ENCODE data around the gene USP9X.

USP9X gene

GRCh38 chrX:41236629-41237028 lies 151.4 kb downstream of the USP9X start:
- DNase-seq (ENCODE audit: extremely low read depth, low read depth): no peak
- TF ChIP-seq, protein P1, sequence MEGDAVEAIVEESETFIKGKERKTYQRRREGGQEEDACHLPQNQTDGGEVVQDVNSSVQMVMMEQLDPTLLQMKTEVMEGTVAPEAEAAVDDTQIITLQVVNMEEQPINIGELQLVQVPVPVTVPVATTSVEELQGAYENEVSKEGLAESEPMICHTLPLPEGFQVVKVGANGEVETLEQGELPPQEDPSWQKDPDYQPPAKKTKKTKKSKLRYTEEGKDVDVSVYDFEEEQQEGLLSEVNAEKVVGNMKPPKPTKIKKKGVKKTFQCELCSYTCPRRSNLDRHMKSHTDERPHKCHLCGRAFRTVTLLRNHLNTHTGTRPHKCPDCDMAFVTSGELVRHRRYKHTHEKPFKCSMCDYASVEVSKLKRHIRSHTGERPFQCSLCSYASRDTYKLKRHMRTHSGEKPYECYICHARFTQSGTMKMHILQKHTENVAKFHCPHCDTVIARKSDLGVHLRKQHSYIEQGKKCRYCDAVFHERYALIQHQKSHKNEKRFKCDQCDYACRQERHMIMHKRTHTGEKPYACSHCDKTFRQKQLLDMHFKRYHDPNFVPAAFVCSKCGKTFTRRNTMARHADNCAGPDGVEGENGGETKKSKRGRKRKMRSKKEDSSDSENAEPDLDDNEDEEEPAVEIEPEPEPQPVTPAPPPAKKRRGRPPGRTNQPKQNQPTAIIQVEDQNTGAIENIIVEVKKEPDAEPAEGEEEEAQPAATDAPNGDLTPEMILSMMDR (IDR thresholded peaks at IDR 0.05; ENCODE audit: low read depth, low read length): no peak

DNA sequence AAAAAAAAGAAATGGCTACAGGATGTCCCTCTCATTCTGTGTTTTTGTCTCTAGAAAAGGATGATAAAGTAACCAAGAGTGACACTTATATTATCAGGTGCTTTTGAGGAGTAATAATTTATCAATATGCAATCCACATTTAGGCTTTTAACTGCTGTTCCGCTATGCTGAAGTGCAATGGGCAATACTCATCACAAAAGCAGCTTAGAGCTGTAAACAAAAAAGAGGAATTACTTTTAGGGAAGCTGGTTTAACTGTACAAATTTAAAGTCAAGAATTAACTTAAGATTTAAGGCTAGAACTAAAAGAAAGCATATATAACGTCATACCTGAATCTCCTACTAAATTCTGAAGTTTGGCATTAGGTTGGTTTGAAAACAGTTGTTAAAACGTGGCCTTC lies 155.3 kb downstream of the USP9X start:
- TF ChIP-seq, protein P1 (IDR thresholded peaks at IDR 0.05; ENCODE audit: low read depth, low read length): no peak
- no peak for DNase-seq (ENCODE audit: extremely low read depth, low read depth)

- DNase-seq (ENCODE audit: extremely low read depth, low read depth): no peak
These were observed 156.7 kb downstream of the USP9X start for GRCh38 chrX:41241962-41242361.

GRCh38 chrX:41245641-41246040 lies 160.4 kb downstream of the USP9X start:
- DNase-seq (ENCODE audit: extremely low read depth, low read depth): peak; percentile 48
- TF ChIP-seq, protein P1 (IDR thresholded peaks at IDR 0.05; ENCODE audit: low read depth, low read length): no peak

More at GRCh38 chrX:41241962-41242361, 156.7 kb downstream of the USP9X start:
- TF ChIP-seq, protein P1 (IDR thresholded peaks at IDR 0.05; ENCODE audit: low read depth, low read length): no peak

DNA sequence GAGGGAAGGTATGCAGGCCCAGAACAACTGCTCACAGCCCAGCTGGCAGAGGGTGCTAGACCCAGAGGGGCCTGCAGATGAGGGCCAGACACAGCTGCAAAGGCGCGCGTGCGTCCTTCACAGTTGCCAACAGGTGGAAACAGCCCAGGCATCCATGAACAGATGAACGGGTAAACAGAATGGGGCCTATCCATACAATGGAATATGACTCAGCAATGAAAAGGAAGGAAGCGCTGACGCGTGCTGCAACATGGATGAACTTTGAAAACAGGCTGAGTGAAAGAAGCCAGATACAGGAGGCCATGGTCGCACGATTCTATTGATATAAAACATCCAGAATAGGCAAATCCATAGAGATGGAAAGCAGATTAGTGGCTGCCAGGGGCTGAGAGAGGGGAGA lies 165.6 kb downstream of the USP9X start:
- TF ChIP-seq, protein P1 (IDR thresholded peaks at IDR 0.05; ENCODE audit: low read depth, low read length): no peak
- no peak for DNase-seq (ENCODE audit: extremely low read depth, low read depth)

DNA sequence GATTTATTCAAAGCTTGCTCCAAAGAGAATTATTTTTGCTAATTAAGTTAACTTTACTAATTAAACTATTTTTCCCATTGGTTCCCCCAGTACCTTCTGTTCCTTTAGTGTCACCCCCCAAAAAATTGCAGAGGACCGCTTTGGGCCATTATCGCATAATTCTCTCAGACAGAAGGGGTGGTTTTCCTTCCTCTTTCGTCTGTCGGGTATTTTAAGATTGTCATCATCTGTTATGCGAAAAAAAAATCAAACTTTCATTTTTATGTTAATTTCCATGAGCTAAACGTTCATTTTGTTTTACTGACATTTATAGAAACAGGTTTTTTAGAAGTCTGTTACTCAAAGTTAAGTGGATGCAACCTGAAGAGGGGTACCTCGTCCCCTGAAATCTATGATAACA lies 172.6 kb downstream of the USP9X start:
- DNase-seq (ENCODE audit: extremely low read depth, low read depth): no peak
- TF ChIP-seq, protein P1 (IDR thresholded peaks at IDR 0.05; ENCODE audit: low read depth, low read length): no peak

DNA sequence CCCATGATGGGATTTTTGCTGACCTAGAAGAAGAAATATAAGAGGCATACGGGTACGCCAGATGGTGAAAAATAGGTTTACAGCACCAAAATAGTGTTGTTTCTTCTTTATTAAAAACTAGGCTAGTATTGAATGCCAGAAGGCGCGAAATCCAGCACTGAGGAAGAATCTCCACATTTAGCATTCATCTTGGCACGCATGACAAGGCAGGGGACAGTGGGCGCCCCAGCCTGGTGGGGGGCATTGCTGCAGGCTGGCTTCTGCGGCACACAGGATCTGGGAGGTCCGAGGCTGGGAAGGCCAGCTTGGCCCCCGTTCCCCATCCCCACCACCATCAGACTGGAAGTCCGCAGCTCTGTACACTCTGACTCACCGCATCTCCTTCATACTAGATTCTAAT lies 173.0 kb downstream of the USP9X start:
- DNase-seq (ENCODE audit: extremely low read depth, low read depth): no peak
- TF ChIP-seq, protein P1 (IDR thresholded peaks at IDR 0.05; ENCODE audit: low read depth, low read length): no peak
